Measurements from ENCODE around the gene NMB. TPM values are rescaled to one million over a fixed set of nuclear protein-coding genes. Genes with fewer than 3 reads are reported as not detected.
"Not testable (repeated sequence)": the region's sequence is repeated elsewhere in the genome, so short reads cannot be mapped to it uniquely, and the experiment has no call there.

NMB gene
- total RNA-seq, 1 donor from 2014 or later, result 2.9 TPM

GRCh38 chr15:84697236-84697990, 39.4 kb upstream of the NMB start:
- Mint-ChIP-seq H3K27me3 (no peaks in the 10 kb centered on the region), H3K9me3 (no peaks in the 10 kb centered on the region), H3K4me3 (no peak overlapping the region), H3K36me3 (ENCODE audit: low read depth) (peaks cover 11% of the 10 kb centered on the region), H3K4me1 (peaks cover 43% of the 10 kb centered on the region), H3K27ac (peak overlapping the region; percentile 26)
- ChIA-PET POLR2A (interaction anchor here (0.7 kb wide), 2 partner anchors 36 to 622 kb away, joined by 3 to 7 read pairs; no protein-coding TSS in a partner anchor), CTCF (no interaction called here)
- intact Hi-C loops (cut with micrococcal nuclease), result no loop called here
- ATAC-seq (ENCODE audit: low read depth), result no peak
- no peak for TF ChIP-seq CTCF (IDR thresholded peaks at IDR 0.05)
- DNase-seq, result no peak

- ATAC-seq (ENCODE audit: low read depth), result no peak
- CTCF ChIA-PET, result no interaction called here
- Mint-ChIP-seq H3K9me3 (no peaks in the 10 kb centered on the region), H3K27me3 (no peaks in the 10 kb centered on the region), H3K27ac (no peak overlapping the region), H3K4me1 (peaks cover 46% of the 10 kb centered on the region), H3K4me3 (no peak overlapping the region), H3K36me3 (ENCODE audit: low read depth) (peaks cover 11% of the 10 kb centered on the region)
- intact Hi-C loops (cut with micrococcal nuclease), result no loop called here
- POLR2A ChIA-PET, result interaction anchor here (0.7 kb wide), 1 partner anchor 622 kb away, joined by 3 read pairs; no protein-coding TSS in a partner anchor
- TF ChIP-seq CTCF (IDR thresholded peaks at IDR 0.05), result no peak
- no peak for DNase-seq
Measured at GRCh38 chr15:84696757-84697156, 38.8 kb upstream of the NMB start.

GRCh38 chr15:84690342-84690741, 32.3 kb upstream of the NMB start:
- H3K36me3 Mint-ChIP-seq (ENCODE audit: low read depth), result peaks cover 34% of the 10 kb centered on the region
- peak overlapping the region; percentile 41 for H3K4me3 Mint-ChIP-seq
- intact Hi-C loops (cut with micrococcal nuclease), result no loop called here
- TF ChIP-seq CTCF (IDR thresholded peaks at IDR 0.05), result no peak
- ATAC-seq (ENCODE audit: low read depth), result peak; percentile 76
- ChIA-PET CTCF (no interaction called here), POLR2A (no interaction called here)
- H3K9me3 Mint-ChIP-seq, result peaks cover 4% of the 10 kb centered on the region
- H3K27me3 Mint-ChIP-seq, result no peaks in the 10 kb centered on the region
- no peak for DNase-seq
- H3K27ac Mint-ChIP-seq, result peak overlapping the region; percentile 85
- H3K4me1 Mint-ChIP-seq, result peaks cover 52% of the 10 kb centered on the region

- Mint-ChIP-seq H3K9me3 (peaks cover 4% of the 10 kb centered on the region), H3K27me3 (no peaks in the 10 kb centered on the region), H3K36me3 (ENCODE audit: low read depth) (peaks cover 36% of the 10 kb centered on the region), H3K27ac (peak overlapping the region; percentile 85), H3K4me1 (peaks cover 53% of the 10 kb centered on the region), H3K4me3 (no peak overlapping the region)
- CTCF ChIA-PET, result no interaction called here
- intact Hi-C loops (cut with micrococcal nuclease), result no loop called here
- TF ChIP-seq CTCF (IDR thresholded peaks at IDR 0.05), result no peak
- DNase-seq (no peak), ATAC-seq (ENCODE audit: low read depth) (no peak)
- POLR2A ChIA-PET, result no interaction called here
Measured at GRCh38 chr15:84689858-84690257, 31.9 kb upstream of the NMB start.

GRCh38 chr15:84686446-84686845, 28.4 kb upstream of the NMB start:
- DNase-seq, CTCF ChIA-PET, H3K27me3 Mint-ChIP-seq, H3K9me3 Mint-ChIP-seq: not testable (repeated sequence)
- intact Hi-C loops (cut with micrococcal nuclease), result loop anchor here (1.0 to 2.0 kb wide), 4 partner anchors 16 to 62 kb away; partner anchors contain the start of genes NMB, WDR73 and ZNF592
- H3K36me3 Mint-ChIP-seq (ENCODE audit: low read depth), result peaks cover 52% of the 10 kb centered on the region
- H3K27ac Mint-ChIP-seq, result peak overlapping the region; percentile 83
- H3K4me3 Mint-ChIP-seq, result peak overlapping the region; percentile 72
- peak; percentile 60 for ATAC-seq (ENCODE audit: low read depth)
- peaks cover 52% of the 10 kb centered on the region for H3K4me1 Mint-ChIP-seq
- POLR2A ChIA-PET, result interaction anchor here (1.1 to 1.3 kb wide), 2 partner anchors 30 to 81 kb away, joined by 3 to 5 read pairs; partner anchors contain the start of gene SEC11A

Measured in activated B cell treated with CpG ODN at 0.5 μM for 24 hours (primary cell).